HFFc6 (cell line): ENCODE measurements around the gene DNAH3. TPM values are rescaled to one million over a fixed set of nuclear protein-coding genes. Genes with fewer than 3 reads are reported as not detected.

Experiments used
- DNase-seq: peaks from one replicate; pipeline ENCODE4 v3.0.0-alpha.2; 2018
- H3K27ac Mint-ChIP-seq: 2 replicates; pipeline ENCODE4 v1.8.0; 2020; ENCODE audit warnings: mild to moderate bottlenecking, mixed read lengths
- H3K27me3 Mint-ChIP-seq: 2 replicates; pipeline ENCODE4 v1.8.0; 2021; ENCODE audit warnings: mild to moderate bottlenecking, moderate library complexity, mixed read lengths; ENCODE audit not compliant: insufficient read depth
- H3K36me3 Mint-ChIP-seq: 2 replicates; pipeline ENCODE4 v1.8.0; 2021; ENCODE audit warnings: low read depth, mixed read lengths
- H3K4me1 Mint-ChIP-seq: 2 replicates; pipeline ENCODE4 v1.8.0; 2020; ENCODE audit warnings: low read depth, mixed read lengths
- H3K4me3 Mint-ChIP-seq: 2 replicates; pipeline ENCODE4 v1.8.0; 2020; ENCODE audit warnings: mild to moderate bottlenecking, moderate library complexity, mixed read lengths
- H3K9me3 Mint-ChIP-seq: 2 replicates; pipeline ENCODE4 v1.8.0; 2020; ENCODE audit warnings: mild to moderate bottlenecking, mixed read lengths
- total RNA-seq, 6 experiments: library from RNA; stranded (reverse); fragmentation: NEBNext Ultra II Directional; extraction: Animal tissue kit (Norgen Biotek cat#: 25700); gene quantifications; 2 replicates in 1 of 6; 3 replicates in 5 of 6; pipeline ENCODE4 v1.2.3, GENCODE V29; 2021
- TF ChIP-seq, protein P1 (sequence below): fragments of 200-600 bp; sonication (generic); IDR thresholded peaks from 2 replicates; pipeline ENCODE4 v1.5.0; 2021; ENCODE audit warnings: antibody characterized with exemption, mild to moderate bottlenecking

DNAH3 gene
- total RNA-seq, 6 experiments from 2014 or later = not detected

DNA sequence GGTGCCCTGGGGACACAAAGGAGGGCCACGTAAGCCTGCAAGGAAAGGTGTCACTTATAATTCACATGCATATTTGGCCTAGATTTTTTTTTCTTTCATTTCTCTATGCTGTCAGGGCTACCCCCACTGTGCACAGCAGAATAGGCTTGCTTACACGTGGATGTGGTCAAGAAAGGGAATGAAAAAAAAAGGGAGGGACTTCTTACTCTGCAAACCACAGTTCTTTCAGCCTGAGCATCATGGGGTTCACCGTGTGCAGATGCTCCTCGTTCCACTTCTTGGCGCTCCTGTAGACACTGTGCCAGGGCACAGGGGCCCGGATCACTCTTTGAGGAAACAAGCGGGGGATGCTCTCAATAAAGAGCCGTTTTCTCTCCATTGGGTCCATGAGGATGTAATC is 16.6 kb downstream of the DNAH3 start:
- Mint-ChIP-seq H3K4me3 (no peak overlapping the region), H3K27me3 (peaks cover 27% of the 10 kb centered on the region), H3K27ac (no peak overlapping the region), H3K9me3 (no peaks in the 10 kb centered on the region), H3K4me1 (0 out of 2 replicates have a peak, but pooled peaks cover 3% of the 10 kb centered on the region), H3K36me3 (no peaks in the 10 kb centered on the region)
- TF ChIP-seq, protein P1, sequence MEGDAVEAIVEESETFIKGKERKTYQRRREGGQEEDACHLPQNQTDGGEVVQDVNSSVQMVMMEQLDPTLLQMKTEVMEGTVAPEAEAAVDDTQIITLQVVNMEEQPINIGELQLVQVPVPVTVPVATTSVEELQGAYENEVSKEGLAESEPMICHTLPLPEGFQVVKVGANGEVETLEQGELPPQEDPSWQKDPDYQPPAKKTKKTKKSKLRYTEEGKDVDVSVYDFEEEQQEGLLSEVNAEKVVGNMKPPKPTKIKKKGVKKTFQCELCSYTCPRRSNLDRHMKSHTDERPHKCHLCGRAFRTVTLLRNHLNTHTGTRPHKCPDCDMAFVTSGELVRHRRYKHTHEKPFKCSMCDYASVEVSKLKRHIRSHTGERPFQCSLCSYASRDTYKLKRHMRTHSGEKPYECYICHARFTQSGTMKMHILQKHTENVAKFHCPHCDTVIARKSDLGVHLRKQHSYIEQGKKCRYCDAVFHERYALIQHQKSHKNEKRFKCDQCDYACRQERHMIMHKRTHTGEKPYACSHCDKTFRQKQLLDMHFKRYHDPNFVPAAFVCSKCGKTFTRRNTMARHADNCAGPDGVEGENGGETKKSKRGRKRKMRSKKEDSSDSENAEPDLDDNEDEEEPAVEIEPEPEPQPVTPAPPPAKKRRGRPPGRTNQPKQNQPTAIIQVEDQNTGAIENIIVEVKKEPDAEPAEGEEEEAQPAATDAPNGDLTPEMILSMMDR = no peak
- no peak for DNase-seq

GRCh38 chr16:21130811-21131210 is 19.8 kb downstream of the DNAH3 start:
- no peaks in the 10 kb centered on the region for H3K4me1 Mint-ChIP-seq

DNA sequence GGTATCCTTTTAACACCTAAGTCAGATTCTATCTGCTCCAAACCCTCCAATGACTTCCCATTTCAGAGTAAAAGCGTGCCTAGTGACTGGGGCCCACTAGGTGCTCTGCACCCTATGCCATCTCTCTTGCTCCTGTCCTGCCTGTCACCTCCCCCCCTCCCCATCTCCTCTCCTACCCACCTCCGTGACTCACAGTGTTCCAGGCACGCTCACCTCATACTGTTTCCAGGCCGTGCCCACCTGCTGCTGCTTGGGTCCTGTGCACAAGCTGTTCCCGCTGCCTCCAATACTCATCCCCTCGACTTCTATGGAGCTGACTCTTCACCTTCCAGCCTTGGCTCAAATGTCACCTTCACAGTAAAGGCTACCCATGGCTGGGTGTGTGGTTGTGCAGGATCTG is 21.7 kb downstream of the DNAH3 start:
- Mint-ChIP-seq H3K4me3 (no peak overlapping the region), H3K27ac (no peak overlapping the region), H3K4me1 (no peaks in the 10 kb centered on the region), H3K9me3 (no peaks in the 10 kb centered on the region), H3K36me3 (no peaks in the 10 kb centered on the region), H3K27me3 (peaks cover 36% of the 10 kb centered on the region)
- TF ChIP-seq, protein P1 = no peak
- DNase-seq = no peak

More at GRCh38 chr16:21130811-21131210, 19.8 kb downstream of the DNAH3 start:
- no peak overlapping the region for H3K4me3 Mint-ChIP-seq
- TF ChIP-seq, protein P1 = no peak
- no peaks in the 10 kb centered on the region for H3K9me3 Mint-ChIP-seq
- H3K36me3 Mint-ChIP-seq = no peaks in the 10 kb centered on the region
- H3K27me3 Mint-ChIP-seq = peaks cover 34% of the 10 kb centered on the region
- DNase-seq = no peak
- H3K27ac Mint-ChIP-seq = no peak overlapping the region

DNA sequence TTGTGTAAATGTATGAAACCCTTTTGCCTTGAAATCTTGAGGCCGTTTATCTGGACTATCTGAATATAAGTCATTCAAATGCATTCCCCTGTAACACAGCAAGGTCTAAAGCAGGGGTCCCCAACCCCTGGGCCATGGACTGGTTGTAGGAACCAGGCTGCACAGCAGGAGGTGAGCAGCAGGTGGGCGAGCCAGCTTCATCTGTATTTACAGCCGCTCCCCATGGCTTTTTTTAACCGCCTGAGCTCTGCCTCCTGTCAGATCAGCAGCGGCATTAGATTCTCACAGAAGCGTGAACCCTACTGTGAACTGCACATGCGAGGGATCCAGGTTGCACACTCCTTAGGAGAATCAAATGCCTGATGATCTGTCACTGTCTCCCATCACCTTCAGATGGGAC is 24.1 kb downstream of the DNAH3 start:
- Mint-ChIP-seq H3K4me1 (no peaks in the 10 kb centered on the region), H3K27me3 (peaks cover 43% of the 10 kb centered on the region), H3K36me3 (no peaks in the 10 kb centered on the region), H3K9me3 (no peaks in the 10 kb centered on the region), H3K27ac (no peak overlapping the region), H3K4me3 (no peak overlapping the region)
- TF ChIP-seq, protein P1 = no peak
- no peak for DNase-seq

- TF ChIP-seq, protein P1 = no peak
- Mint-ChIP-seq H3K36me3 (no peaks in the 10 kb centered on the region), H3K4me3 (no peak overlapping the region), H3K9me3 (no peaks in the 10 kb centered on the region), H3K27ac (no peak overlapping the region), H3K27me3 (peaks cover 37% of the 10 kb centered on the region), H3K4me1 (no peaks in the 10 kb centered on the region)
- DNase-seq = no peak
Observed at GRCh38 chr16:21125191-21125590, 25.5 kb downstream of the DNAH3 start.
